ENCODE measurements around the gene QRSL1. TPM values are rescaled to one million over a fixed set of nuclear protein-coding genes. Genes with fewer than 3 reads are reported as not detected.

Gene QRSL1
- total RNA-seq, 1 experiment from 2014 or later = 19.5 TPM

DNA sequence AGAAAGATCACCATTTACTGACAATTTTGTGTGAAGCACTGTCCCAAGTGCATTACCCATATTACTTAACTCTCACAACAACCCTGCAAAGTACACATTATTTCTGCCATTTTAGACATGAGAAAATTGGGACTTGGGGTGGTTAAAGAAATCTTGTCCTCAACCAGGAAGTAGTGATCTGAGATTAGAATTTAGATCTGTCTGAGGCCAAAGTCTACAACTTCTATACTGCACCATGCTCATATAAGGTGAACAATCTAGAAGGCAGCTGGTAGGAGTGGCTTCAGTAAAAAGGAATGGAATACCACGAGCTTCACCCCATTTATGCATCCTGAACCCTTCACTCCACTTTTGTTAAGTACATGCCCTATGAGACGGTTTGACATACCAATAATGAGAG, 87.6 kb downstream of the QRSL1 start:
- Histone ChIP-seq H4K20me1 (ENCODE audit: control insufficient read depth, insufficient read depth, insufficient read length) (no peaks in the 10 kb centered on the region), H2AK5ac (ENCODE audit: insufficient read length, low read length) (no peak overlapping the region), H3K23me2 (ENCODE audit: insufficient read length, low read depth, low read length, poor library complexity, severe bottlenecking) (no peaks in the 10 kb centered on the region), H3K18ac (ENCODE audit: insufficient read length, low read depth, low read length) (no peak overlapping the region), H3K79me1 (ENCODE audit: insufficient read depth, low read depth, low read length, poor library complexity, severe bottlenecking) (no peaks in the 10 kb centered on the region), H3K9me3 (ENCODE audit: control insufficient read depth, low read depth, low read length) (no peaks in the 10 kb centered on the region), H2BK120ac (ENCODE audit: low read depth, low read length, poor library complexity, severe bottlenecking) (no peak overlapping the region), H4K5ac (ENCODE audit: insufficient read length, low read depth, low read length) (no peak overlapping the region), H3K4me2 (ENCODE audit: insufficient read depth, insufficient read length, low read length) (no peak overlapping the region), H2BK15ac (ENCODE audit: low read depth, low read length) (no peak overlapping the region), H3T11ph (ENCODE audit: low read length) (no peak overlapping the region), H3K27me3 (ENCODE audit: insufficient read depth, low read length) (no peaks in the 10 kb centered on the region), H4K8ac (replicated peaks; ENCODE audit: insufficient read length, low read depth, low read length) (no peak overlapping the region), H3K23ac (ENCODE audit: insufficient read length, low read depth, low read length) (no peak overlapping the region), H3K56ac (ENCODE audit: insufficient read length, low read depth, low read length) (no peak overlapping the region), H2BK5ac (ENCODE audit: insufficient read length, low read length) (no peak overlapping the region), H3K4ac (ENCODE audit: low read depth, low read length) (no peak overlapping the region), H2AFZ (ENCODE audit: low read length) (no peak overlapping the region), H3K9ac (ENCODE audit: extremely low read depth, insufficient read length, low read length) (no peak overlapping the region), H4K91ac (ENCODE audit: insufficient read length, low read depth, low read length) (no peak overlapping the region), H3K4me1 (ENCODE audit: insufficient read depth, low read length) (no peaks in the 10 kb centered on the region), H3K14ac (ENCODE audit: insufficient read depth, low read length) (no peak overlapping the region), H2BK12ac (ENCODE audit: insufficient read length, low read depth, low read length) (no peak overlapping the region), H3K27ac (ENCODE audit: insufficient read length, low read depth, low read length) (no peak overlapping the region), H2BK20ac (ENCODE audit: low read depth, low read length, poor library complexity, severe bottlenecking) (no peak overlapping the region), H3K79me2 (ENCODE audit: insufficient read depth, low read length) (no peaks in the 10 kb centered on the region)
- no peak for DNase-seq
- no peak overlapping the region for H3K27ac Mint-ChIP-seq
- no peaks in the 10 kb centered on the region; a peak in 1 of 7 replicates for H3K36me3 Mint-ChIP-seq (ENCODE audit: insufficient read depth in 1 of 3, low read depth in 3 of 3)
- peaks cover 1% of the 10 kb centered on the region; the same call in 1 of the 2 replicates for H3K27me3 Mint-ChIP-seq (ENCODE audit: low read depth)
- no CpG with 5 or more reads among the region's 2 CpGs for WGBS (ENCODE audit: extremely low coverage, insufficient read length, low lambda C conversion rate)
- TF ChIP-seq, protein P1, sequence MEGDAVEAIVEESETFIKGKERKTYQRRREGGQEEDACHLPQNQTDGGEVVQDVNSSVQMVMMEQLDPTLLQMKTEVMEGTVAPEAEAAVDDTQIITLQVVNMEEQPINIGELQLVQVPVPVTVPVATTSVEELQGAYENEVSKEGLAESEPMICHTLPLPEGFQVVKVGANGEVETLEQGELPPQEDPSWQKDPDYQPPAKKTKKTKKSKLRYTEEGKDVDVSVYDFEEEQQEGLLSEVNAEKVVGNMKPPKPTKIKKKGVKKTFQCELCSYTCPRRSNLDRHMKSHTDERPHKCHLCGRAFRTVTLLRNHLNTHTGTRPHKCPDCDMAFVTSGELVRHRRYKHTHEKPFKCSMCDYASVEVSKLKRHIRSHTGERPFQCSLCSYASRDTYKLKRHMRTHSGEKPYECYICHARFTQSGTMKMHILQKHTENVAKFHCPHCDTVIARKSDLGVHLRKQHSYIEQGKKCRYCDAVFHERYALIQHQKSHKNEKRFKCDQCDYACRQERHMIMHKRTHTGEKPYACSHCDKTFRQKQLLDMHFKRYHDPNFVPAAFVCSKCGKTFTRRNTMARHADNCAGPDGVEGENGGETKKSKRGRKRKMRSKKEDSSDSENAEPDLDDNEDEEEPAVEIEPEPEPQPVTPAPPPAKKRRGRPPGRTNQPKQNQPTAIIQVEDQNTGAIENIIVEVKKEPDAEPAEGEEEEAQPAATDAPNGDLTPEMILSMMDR (conservative IDR thresholded peaks at IDR 0.05) = no peak
- no peak overlapping the region for H3K4me3 Mint-ChIP-seq
- no peaks in the 10 kb centered on the region for H3K9me3 Mint-ChIP-seq
- H3K4me1 Mint-ChIP-seq = peaks cover 36 to 37% of the 10 kb centered on the region in 2 experiments

Other genes with a start within 250 kb of the QRSL1 start
- gene RTN4IP1, start 80 bp upstream of the QRSL1 start, total RNA-seq (2021) = 11.6 and 12.5 TPM in 2 replicates

Data from H9 (cell line).